RWPE2 (cell line): Measurements from ENCODE around the gene NAV3.

Source experiments
- ATAC-seq: fragments of 200-7000 bp; cut with Tn5 transposase; 3 replicates; pipeline ENCODE4 v1.9.1; 2021; ENCODE audit warnings: low read depth
- DNase-seq: peaks from one replicate; pipeline ENCODE4 v3.0.0-alpha.2; 2020; ENCODE audit warnings: low spot score
- H3K27ac ChIP-seq: fragments of 450-650 bp; 2 replicates; pipeline ENCODE4 v1.5.1; 2017; ENCODE audit warnings: mild to moderate bottlenecking; ENCODE audit not compliant: poor library complexity, severe bottlenecking
- H3K27me3 ChIP-seq: fragments of 250-450 bp; sonication (Bioruptor Pico); 2 replicates; pipeline ENCODE4 v1.5.1; 2021; ENCODE audit warnings: mild to moderate bottlenecking, moderate library complexity; ENCODE audit not compliant: insufficient read depth, poor library complexity, severe bottlenecking
- H3K36me3 ChIP-seq: fragments of 250-450 bp; sonication (Bioruptor Pico); 2 replicates; pipeline ENCODE4 v1.5.1; 2020; ENCODE audit warnings: low read depth, mild to moderate bottlenecking, moderate library complexity
- H3K4me1 ChIP-seq: fragments of 250-450 bp; sonication (Bioruptor Pico); 2 replicates; pipeline ENCODE4 v1.5.1; 2021; ENCODE audit warnings: mild to moderate bottlenecking, moderate library complexity; ENCODE audit not compliant: insufficient read depth, poor library complexity, severe bottlenecking
- H3K4me3 ChIP-seq: fragments of 250-450 bp; sonication (Bioruptor Pico); 2 replicates; pipeline ENCODE4 v1.5.1; 2021; ENCODE audit warnings: mild to moderate bottlenecking, moderate library complexity; ENCODE audit not compliant: severe bottlenecking
- H3K9me3 ChIP-seq: fragments of 250-450 bp; sonication (Bioruptor Pico); 2 replicates; pipeline ENCODE4 v1.5.1; 2021; ENCODE audit warnings: mild to moderate bottlenecking, moderate library complexity; ENCODE audit not compliant: severe bottlenecking
- CTCF ChIP-seq: fragments of 450-650 bp; IDR thresholded peaks from one replicate; pipeline ENCODE4 v1.5.1; 2017; ENCODE audit warnings: mild to moderate bottlenecking, moderate library complexity; ENCODE audit not compliant: poor library complexity, severe bottlenecking

The NAV3 gene

GRCh38 chr12:77837876-77838291 lies 7.2 kb downstream of the NAV3 start:
- no peaks in the 10 kb centered on the region for H3K36me3 ChIP-seq
- H3K4me3 ChIP-seq: no peak overlapping the region
- DNase-seq: no peak
- no peak overlapping the region for H3K27ac ChIP-seq
- no peaks in the 10 kb centered on the region for H3K9me3 ChIP-seq
- ATAC-seq: no peak
- TF ChIP-seq CTCF: no peak
- peaks cover 7% of the 10 kb centered on the region for H3K4me1 ChIP-seq
- H3K27me3 ChIP-seq: no peaks in the 10 kb centered on the region

GRCh38 chr12:77841521-77841920 lies 10.8 kb downstream of the NAV3 start:
- H3K9me3 ChIP-seq: no peaks in the 10 kb centered on the region
- H3K27me3 ChIP-seq: no peaks in the 10 kb centered on the region
- TF ChIP-seq CTCF: no peak
- H3K36me3 ChIP-seq: no peaks in the 10 kb centered on the region
- no peak overlapping the region for H3K4me3 ChIP-seq
- ATAC-seq (peak; percentile 40; the same call in 2 of the 3 replicates), DNase-seq (no peak)
- H3K4me1 ChIP-seq: peaks cover 16% of the 10 kb centered on the region
- H3K27ac ChIP-seq: no peak overlapping the region

GRCh38 chr12:77842430-77842829 lies 11.7 kb downstream of the NAV3 start:
- Histone ChIP-seq H3K36me3 (no peaks in the 10 kb centered on the region), H3K9me3 (no peaks in the 10 kb centered on the region), H3K27ac (no peak overlapping the region), H3K4me3 (no peak overlapping the region), H3K27me3 (no peaks in the 10 kb centered on the region), H3K4me1 (peaks cover 25% of the 10 kb centered on the region)
- TF ChIP-seq CTCF: no peak
- DNase-seq (no peak), ATAC-seq (no peak)

GRCh38 chr12:77845831-77846230 lies 15.1 kb downstream of the NAV3 start:
- Histone ChIP-seq H3K36me3 (no peaks in the 10 kb centered on the region), H3K27me3 (no peaks in the 10 kb centered on the region), H3K4me3 (no peak overlapping the region), H3K27ac (peak overlapping the region; percentile 69), H3K4me1 (peaks cover 35% of the 10 kb centered on the region), H3K9me3 (no peaks in the 10 kb centered on the region)
- ATAC-seq: peak; percentile 49
- no peak for TF ChIP-seq CTCF
- DNase-seq: no peak

GRCh38 chr12:77847060-77847541 lies 16.4 kb downstream of the NAV3 start:
- no peaks in the 10 kb centered on the region for H3K36me3 ChIP-seq

More at GRCh38 chr12:77847060-77847541, 16.4 kb downstream of the NAV3 start:
- DNase-seq (no peak), ATAC-seq (no peak)
- no peaks in the 10 kb centered on the region for H3K9me3 ChIP-seq
- H3K27ac ChIP-seq: peak overlapping the region; percentile 69
- no peak for TF ChIP-seq CTCF
- H3K4me1 ChIP-seq: peaks cover 28% of the 10 kb centered on the region
- no peaks in the 10 kb centered on the region for H3K27me3 ChIP-seq
- H3K4me3 ChIP-seq: no peak overlapping the region
